Mesendoderm (in vitro differentiated cells): ENCODE data around the gene NMRK2.
"Not testable (repeated sequence)": the region's sequence is repeated elsewhere in the genome, so short reads cannot be mapped to it uniquely, and the experiment has no call there.

Experiments
- DNase-seq: peaks from one replicate; pipeline ENCODE4 v3.0.0; 2013
- H2AK5ac ChIP-seq: 2 replicates; pipeline ENCODE4 v1.6.1; 2013; ENCODE audit warnings: low read length, inconsistent platforms
- H2BK120ac ChIP-seq: 2 replicates; pipeline ENCODE4 v1.6.1; 2013; ENCODE audit warnings: low read depth, mild to moderate bottlenecking, low read length, moderate library complexity, mixed read lengths
- H2BK15ac ChIP-seq: replicated peaks from 2 replicates; pipeline ENCODE4 v1.6.1; 2013; ENCODE audit warnings: low read depth, mild to moderate bottlenecking, moderate library complexity
- H2BK5ac ChIP-seq: 2 replicates; pipeline ENCODE4 v1.6.1; 2013; ENCODE audit warnings: low read length, inconsistent platforms
- H3K18ac ChIP-seq: 2 replicates; pipeline ENCODE4 v1.6.1; 2013; ENCODE audit warnings: mild to moderate bottlenecking, low read length, mixed read lengths
- H3K23ac ChIP-seq: one replicate; pipeline ENCODE4 v1.6.1; 2013; ENCODE audit warnings: low read length
- H3K27ac ChIP-seq: 2 replicates; pipeline ENCODE4 v1.5.1; 2013; ENCODE audit warnings: low read depth, mild to moderate bottlenecking, inconsistent platforms, low read length, moderate library complexity
- H3K27me3 ChIP-seq: 2 replicates; pipeline ENCODE4 v1.6.1; 2013; ENCODE audit warnings: low read length, control low read depth, mild to moderate bottlenecking, inconsistent platforms; ENCODE audit not compliant: insufficient read depth, poor library complexity
- H3K36me3 ChIP-seq: 2 replicates; pipeline ENCODE4 v1.6.1; 2013; ENCODE audit warnings: low read length, inconsistent platforms; ENCODE audit not compliant: control insufficient read depth, insufficient read depth
- H3K4ac ChIP-seq: one replicate; pipeline ENCODE4 v1.6.1; 2013; ENCODE audit warnings: low read depth, mild to moderate bottlenecking, low read length, moderate library complexity
- H3K4me1 ChIP-seq: 2 replicates; pipeline ENCODE4 v1.6.1; 2013; ENCODE audit warnings: low read depth, low read length, inconsistent platforms; ENCODE audit not compliant: control insufficient read depth
- H3K4me2 ChIP-seq: 2 replicates; pipeline ENCODE4 v1.6.1; 2013; ENCODE audit warnings: low read length
- H3K4me3 ChIP-seq: 2 replicates; pipeline ENCODE4 v1.5.1; 2013; ENCODE audit warnings: mild to moderate bottlenecking, low read length
- H3K56ac ChIP-seq: one replicate; pipeline ENCODE4 v1.6.1; 2013; ENCODE audit warnings: low read length
- H3K79me1 ChIP-seq: 2 replicates; pipeline ENCODE4 v1.6.1; 2013; ENCODE audit warnings: low read length, inconsistent platforms
- H3K79me2 ChIP-seq: 2 replicates; pipeline ENCODE4 v1.6.1; 2013; ENCODE audit warnings: mild to moderate bottlenecking, low read length; ENCODE audit not compliant: control insufficient read depth, insufficient read depth
- H3K9ac ChIP-seq: 2 replicates; pipeline ENCODE4 v1.6.1; 2013; ENCODE audit warnings: low read length, inconsistent platforms
- H4K5ac ChIP-seq: one replicate; pipeline ENCODE4 v1.6.1; 2013; ENCODE audit warnings: low read length
- H4K8ac ChIP-seq: one replicate; pipeline ENCODE4 v1.6.1; 2013; ENCODE audit warnings: low read depth, mild to moderate bottlenecking, control low read depth, low read length, moderate library complexity
- WGBS: extraction: QIAGEN DNeasy Blood & Tissue Kit; methylation state at CpG from one replicate; pipeline ENCODE4 v1.1.7; 2013; ENCODE audit warnings: low lambda C conversion rate, missing lambda C conversion rate; ENCODE audit not compliant: insufficient coverage; ENCODE audit errors: extremely low coverage; 5-methylcytosine and 5-hydroxymethylcytosine counted together

NMRK2 gene

GRCh38 chr19:3963458-3964255 lies 30.8 kb downstream of the NMRK2 start:
- Histone ChIP-seq H3K9ac (no peak overlapping the region), H3K4ac (no peak overlapping the region), H3K4me3 (no peak overlapping the region), H2BK120ac (no peak overlapping the region), H2BK15ac (no peak overlapping the region), H3K4me2 (no peak overlapping the region), H3K27me3 (no peaks in the 10 kb centered on the region), H2AK5ac (no peak overlapping the region), H3K23ac (no peak overlapping the region), H2BK5ac (no peak overlapping the region), H3K4me1 (no peaks in the 10 kb centered on the region), H3K79me1 (peaks cover 10% of the 10 kb centered on the region), H3K27ac (no peak overlapping the region), H3K18ac (no peak overlapping the region), H4K8ac (no peak overlapping the region), H3K79me2 (peaks cover 25% of the 10 kb centered on the region), H3K36me3 (peaks cover 6% of the 10 kb centered on the region), H4K5ac (no peak overlapping the region), H3K56ac (no peak overlapping the region)
- DNase-seq = no peak
- no CpG with 5 or more reads among the region's 35 CpGs for WGBS

GRCh38 chr19:3964256-3965194 lies 31.7 kb downstream of the NMRK2 start:
- H2BK5ac ChIP-seq = no peak overlapping the region
- H2AK5ac ChIP-seq = no peak overlapping the region
- peaks cover 2% of the 10 kb centered on the region for H3K4me1 ChIP-seq
- WGBS = no CpG with 5 or more reads among the region's 60 CpGs
- H3K4me2 ChIP-seq = no peak overlapping the region
- peaks cover 6% of the 10 kb centered on the region for H3K36me3 ChIP-seq
- no peak overlapping the region for H4K8ac ChIP-seq
- no peak overlapping the region for H3K56ac ChIP-seq
- H3K27me3 ChIP-seq = no peaks in the 10 kb centered on the region
- H3K18ac ChIP-seq = no peak overlapping the region
- no peak overlapping the region for H3K4ac ChIP-seq
- no peak overlapping the region for H2BK120ac ChIP-seq
- H2BK15ac ChIP-seq = no peak overlapping the region
- H3K79me1 ChIP-seq = peaks cover 10% of the 10 kb centered on the region
- no peak overlapping the region for H3K9ac ChIP-seq
- no peak overlapping the region for H3K27ac ChIP-seq
- H3K79me2 ChIP-seq = peaks cover 28% of the 10 kb centered on the region
- no peak overlapping the region for H3K4me3 ChIP-seq
- H3K23ac ChIP-seq = no peak overlapping the region
- no peak for DNase-seq
- H4K5ac ChIP-seq = no peak overlapping the region

- peaks cover 4% of the 10 kb centered on the region for H3K4me1 ChIP-seq
- peaks cover 14% of the 10 kb centered on the region for H3K79me1 ChIP-seq
- DNase-seq = no peak
- H2BK5ac ChIP-seq = no peak overlapping the region
- H4K5ac ChIP-seq = no peak overlapping the region
- H3K4ac ChIP-seq = no peak overlapping the region
- H3K27ac ChIP-seq = no peak overlapping the region
- no peak overlapping the region for H3K18ac ChIP-seq
- no peak overlapping the region for H3K4me2 ChIP-seq
- H2BK15ac ChIP-seq = no peak overlapping the region
- no peak overlapping the region for H3K4me3 ChIP-seq
- H3K23ac ChIP-seq = no peak overlapping the region
- H3K79me2 ChIP-seq = peaks cover 41% of the 10 kb centered on the region
- no peak overlapping the region for H3K9ac ChIP-seq
- WGBS = no CpG with 5 or more reads among the region's 30 CpGs
- no peak overlapping the region for H2BK120ac ChIP-seq
- H3K36me3 ChIP-seq = peaks cover 6% of the 10 kb centered on the region
- no peak overlapping the region for H2AK5ac ChIP-seq
- H3K56ac ChIP-seq = no peak overlapping the region
- no peak overlapping the region for H4K8ac ChIP-seq
- H3K27me3 ChIP-seq = no peaks in the 10 kb centered on the region
These were observed 33.5 kb downstream of the NMRK2 start for GRCh38 chr19:3966051-3967017.

- peaks cover 14% of the 10 kb centered on the region for H3K79me1 ChIP-seq
- not testable (repeated sequence) for H3K27me3 ChIP-seq, H2BK15ac ChIP-seq, H2BK120ac ChIP-seq, H3K4me2 ChIP-seq, H3K4me3 ChIP-seq, H2BK5ac ChIP-seq, H3K9ac ChIP-seq, H3K4ac ChIP-seq, DNase-seq, H2AK5ac ChIP-seq, H4K5ac ChIP-seq, H3K23ac ChIP-seq, H4K8ac ChIP-seq, H3K36me3 ChIP-seq, H3K18ac ChIP-seq, H3K4me1 ChIP-seq
- peak overlapping the region; percentile 25 for H3K56ac ChIP-seq
- WGBS = no CpG with 5 or more reads among the region's 12 CpGs
- peaks cover 41% of the 10 kb centered on the region for H3K79me2 ChIP-seq
- H3K27ac ChIP-seq = peak overlapping the region; percentile 67
These were observed 35.1 kb downstream of the NMRK2 start for GRCh38 chr19:3967983-3968382.
